ENCODE results near the gene RFTN1. TPM values are rescaled to one million over a fixed set of nuclear protein-coding genes. Genes with fewer than 3 reads are reported as not detected.
A peak's percentile ranks its signal among the peaks of the same experiment; 100 is the strongest.

The RFTN1 gene
- polyA plus RNA-seq, 2 donors = 2.1 to 3.7 TPM

DNA sequence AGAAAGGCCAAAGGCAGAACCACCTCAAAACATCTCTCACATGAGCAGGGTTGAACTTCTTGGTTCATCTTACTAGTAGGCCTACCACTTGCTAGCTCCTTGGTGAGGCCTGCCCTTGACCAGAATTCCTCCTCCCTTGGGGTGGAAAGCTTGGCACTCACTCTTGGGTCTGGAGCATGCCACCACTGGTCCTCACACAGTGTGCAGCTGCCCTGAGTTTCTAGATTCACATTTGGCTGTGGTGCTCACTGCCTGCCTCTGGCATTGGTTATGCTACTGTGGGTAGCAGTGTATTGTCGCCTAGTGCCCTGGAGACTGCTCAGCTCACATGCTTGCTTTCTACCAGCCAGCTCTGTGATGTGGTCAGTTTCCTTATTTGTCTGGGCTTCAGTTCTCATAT lies 224.8 kb downstream of the RFTN1 start:
- Histone ChIP-seq H3K27me3 (ENCODE audit: control insufficient read depth in 1 of 2, insufficient read depth in 2 of 2, low read length in 2 of 2) (no peaks in the 10 kb centered on the region), H3K4me3 (ENCODE audit: low read depth in 1 of 2, low read length in 2 of 2) (peak overlapping the region; percentile 9 to 17), H3K36me3 (ENCODE audit: control insufficient read depth in 2 of 2, insufficient read depth in 2 of 2, low read length in 1 of 2) (peaks cover under 1 to 3% of the 10 kb centered on the region in 2 donors), H3K4me1 (ENCODE audit: control insufficient read depth in 2 of 2, insufficient read depth in 2 of 2, low read length in 1 of 2) (no peaks in the 10 kb centered on the region), H3K27ac (ENCODE audit: low read depth in 2 of 2, low read length in 1 of 2) (no peak overlapping the region), H3K9me3 (ENCODE audit: control insufficient read depth in 2 of 2, insufficient read depth in 1 of 2, low read depth in 1 of 2, low read length in 1 of 2) (no peaks in the 10 kb centered on the region)
- whole genome bisulfite sequencing, 2 donors = 42 to 72% methylated on average over 1 of the region's 1 CpG

DNA sequence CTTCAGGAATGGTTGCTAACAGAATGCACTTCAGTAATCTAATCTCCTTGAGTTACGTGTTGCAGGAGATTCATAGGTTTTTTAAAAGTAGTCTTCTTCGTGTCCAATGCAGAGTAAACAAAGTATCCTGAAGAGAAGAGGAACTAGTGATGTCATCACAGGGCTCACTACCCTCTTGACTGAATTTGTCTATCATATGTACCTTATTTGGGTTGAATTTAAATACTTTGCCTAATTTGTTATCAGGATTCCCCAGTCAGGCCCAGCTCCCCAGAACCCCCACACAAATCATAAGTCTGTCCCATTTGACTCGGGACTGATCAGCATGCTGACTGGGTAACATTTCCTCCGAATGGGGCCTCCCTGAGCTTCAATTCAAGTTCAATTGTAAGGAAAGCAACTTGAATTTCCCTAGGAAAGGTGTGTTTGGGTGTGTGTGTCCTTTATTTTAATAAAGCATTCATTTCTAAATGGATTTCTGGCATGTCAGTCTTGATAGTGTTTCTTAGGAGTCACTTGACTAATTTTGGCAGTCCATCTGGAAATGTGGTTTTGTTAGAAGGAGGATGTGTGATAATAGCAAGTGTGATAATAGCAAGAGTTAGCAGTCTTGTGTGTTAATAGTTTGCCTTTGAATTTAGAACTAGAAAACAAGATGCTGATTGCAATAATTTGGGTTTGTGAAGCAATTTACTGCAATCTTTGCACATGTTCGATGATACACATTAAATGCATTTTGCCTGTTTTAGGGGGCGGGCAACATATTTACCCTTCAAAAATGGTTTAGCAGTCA lies 226.6 kb downstream of the RFTN1 start:
- Histone ChIP-seq H3K4me1 (ENCODE audit: control insufficient read depth in 2 of 2, insufficient read depth in 2 of 2, low read length in 1 of 2) (no peaks in the 10 kb centered on the region), H3K36me3 (ENCODE audit: control insufficient read depth in 2 of 2, insufficient read depth in 2 of 2, low read length in 1 of 2) (peaks cover 3 to 4% of the 10 kb centered on the region in 2 donors), H3K9me3 (ENCODE audit: control insufficient read depth in 2 of 2, insufficient read depth in 1 of 2, low read depth in 1 of 2, low read length in 1 of 2) (no peaks in the 10 kb centered on the region), H3K27ac (ENCODE audit: low read depth in 2 of 2, low read length in 1 of 2) (peak overlapping the region; percentile 40 to 58), H3K4me3 (ENCODE audit: low read depth in 1 of 2, low read length in 2 of 2) (peak overlapping the region; percentile 17 to 36), H3K27me3 (ENCODE audit: control insufficient read depth in 1 of 2, insufficient read depth in 2 of 2, low read length in 2 of 2) (no peaks in the 10 kb centered on the region)
- WGBS, 2 donors = 67 to 68% methylated on average over 6 of the region's 6 CpGs

DNA sequence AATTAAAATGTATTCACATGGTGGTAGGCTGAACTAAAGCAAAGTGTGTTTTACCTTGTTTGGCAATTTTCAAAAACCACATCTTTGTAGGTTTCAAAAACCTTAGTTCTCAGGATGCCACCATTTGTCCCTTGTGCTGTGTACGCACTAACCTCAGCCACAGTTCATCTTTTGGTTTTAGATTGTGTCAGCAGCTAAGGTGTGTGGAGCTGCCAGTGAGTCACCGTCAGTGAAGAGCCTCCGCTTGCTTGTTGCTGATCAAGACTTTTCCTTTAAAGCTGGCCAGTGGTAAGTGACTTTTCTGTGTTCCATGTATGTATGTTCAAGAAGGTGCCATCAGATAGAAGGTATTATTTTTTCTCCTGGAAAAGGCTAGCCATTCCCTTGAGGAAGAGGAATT lies 227.3 kb downstream of the RFTN1 start:
- no peaks in the 10 kb centered on the region for H3K4me1 ChIP-seq (ENCODE audit: control insufficient read depth in 2 of 2, insufficient read depth in 2 of 2, low read length in 1 of 2)

DNA sequence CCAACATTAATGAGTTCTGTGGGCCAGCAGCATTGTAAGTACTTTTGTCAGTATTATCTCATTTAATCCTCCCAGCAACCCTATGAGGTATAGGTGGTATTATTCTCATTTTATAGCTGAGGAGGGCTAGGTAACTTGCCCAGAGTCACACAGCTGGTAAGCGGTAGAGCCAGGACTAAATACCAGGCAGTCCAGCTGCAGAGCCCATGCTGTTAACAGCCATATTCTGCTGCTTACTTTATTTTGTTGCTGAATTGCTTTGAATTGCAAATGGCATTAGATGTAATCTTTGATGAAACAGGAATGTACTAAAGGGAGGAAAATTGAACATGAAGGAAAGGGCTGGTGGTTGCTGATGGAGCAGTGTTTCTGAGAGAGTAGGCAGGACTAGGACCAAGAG lies 228.9 kb downstream of the RFTN1 start:
- Histone ChIP-seq H3K27ac (ENCODE audit: low read depth in 2 of 2, low read length in 1 of 2) (no peak overlapping the region), H3K27me3 (ENCODE audit: control insufficient read depth in 1 of 2, insufficient read depth in 2 of 2, low read length in 2 of 2) (no peaks in the 10 kb centered on the region), H3K4me1 (ENCODE audit: control insufficient read depth in 2 of 2, insufficient read depth in 2 of 2, low read length in 1 of 2) (no peaks in the 10 kb centered on the region), H3K9me3 (ENCODE audit: control insufficient read depth in 2 of 2, insufficient read depth in 1 of 2, low read depth in 1 of 2, low read length in 1 of 2) (no peaks in the 10 kb centered on the region), H3K36me3 (ENCODE audit: control insufficient read depth in 2 of 2, insufficient read depth in 2 of 2, low read length in 1 of 2) (peaks cover 3 to 4% of the 10 kb centered on the region in 2 donors), H3K4me3 (ENCODE audit: low read depth in 1 of 2, low read length in 2 of 2) (no peak overlapping the region)
- 97% methylated on average over 1 of the region's 1 CpG for WGBS, 2 donors

More for the DNA sequence above, 227.3 kb downstream of the RFTN1 start:
- 74 to 76% methylated on average over 3 of the region's 3 CpGs for WGBS, 2 donors
- Histone ChIP-seq H3K4me3 (ENCODE audit: low read depth in 1 of 2, low read length in 2 of 2) (peak overlapping the region; percentile 8 to 36), H3K27me3 (ENCODE audit: control insufficient read depth in 1 of 2, insufficient read depth in 2 of 2, low read length in 2 of 2) (no peaks in the 10 kb centered on the region), H3K36me3 (ENCODE audit: control insufficient read depth in 2 of 2, insufficient read depth in 2 of 2, low read length in 1 of 2) (peaks cover 3 to 4% of the 10 kb centered on the region in 2 donors), H3K9me3 (ENCODE audit: control insufficient read depth in 2 of 2, insufficient read depth in 1 of 2, low read depth in 1 of 2, low read length in 1 of 2) (no peaks in the 10 kb centered on the region), H3K27ac (ENCODE audit: low read depth in 2 of 2, low read length in 1 of 2) (peak overlapping the region; percentile 29 to 58)

DNA sequence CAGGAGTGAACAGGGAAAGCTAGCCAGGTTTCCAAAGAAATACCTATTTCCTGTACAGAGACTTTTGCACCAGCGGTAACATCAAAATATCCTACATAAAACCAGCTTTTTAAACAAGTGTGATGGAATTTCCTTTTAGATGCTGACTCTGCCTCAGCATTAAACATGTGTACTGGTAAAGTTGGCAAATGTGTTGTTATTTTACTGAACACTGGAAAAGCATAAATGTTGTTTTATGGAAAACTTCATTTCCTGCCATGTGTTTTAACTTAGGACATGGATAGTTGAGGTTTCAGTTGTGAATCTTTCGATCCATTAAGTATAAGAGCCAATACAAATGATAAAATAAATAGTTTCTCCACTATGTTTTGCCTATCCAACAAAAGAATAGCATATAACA lies 232.8 kb downstream of the RFTN1 start:
- no peaks in the 10 kb centered on the region for H3K27me3 ChIP-seq (ENCODE audit: control insufficient read depth in 1 of 2, insufficient read depth in 2 of 2, low read length in 2 of 2)
- H3K4me3 ChIP-seq (ENCODE audit: low read depth in 1 of 2, low read length in 2 of 2) = no peak overlapping the region
- no peaks in the 10 kb centered on the region for H3K9me3 ChIP-seq (ENCODE audit: control insufficient read depth in 2 of 2, insufficient read depth in 1 of 2, low read depth in 1 of 2, low read length in 1 of 2)
- no peak overlapping the region for H3K27ac ChIP-seq (ENCODE audit: low read depth in 2 of 2, low read length in 1 of 2)
- WGBS, 2 donors = 87 to 88% methylated on average over 2 of the region's 2 CpGs
- H3K4me1 ChIP-seq (ENCODE audit: control insufficient read depth in 2 of 2, insufficient read depth in 2 of 2, low read length in 1 of 2) = no peaks in the 10 kb centered on the region
- H3K36me3 ChIP-seq (ENCODE audit: control insufficient read depth in 2 of 2, insufficient read depth in 2 of 2, low read length in 1 of 2) = peaks cover 2 to 4% of the 10 kb centered on the region in 2 donors

DNA sequence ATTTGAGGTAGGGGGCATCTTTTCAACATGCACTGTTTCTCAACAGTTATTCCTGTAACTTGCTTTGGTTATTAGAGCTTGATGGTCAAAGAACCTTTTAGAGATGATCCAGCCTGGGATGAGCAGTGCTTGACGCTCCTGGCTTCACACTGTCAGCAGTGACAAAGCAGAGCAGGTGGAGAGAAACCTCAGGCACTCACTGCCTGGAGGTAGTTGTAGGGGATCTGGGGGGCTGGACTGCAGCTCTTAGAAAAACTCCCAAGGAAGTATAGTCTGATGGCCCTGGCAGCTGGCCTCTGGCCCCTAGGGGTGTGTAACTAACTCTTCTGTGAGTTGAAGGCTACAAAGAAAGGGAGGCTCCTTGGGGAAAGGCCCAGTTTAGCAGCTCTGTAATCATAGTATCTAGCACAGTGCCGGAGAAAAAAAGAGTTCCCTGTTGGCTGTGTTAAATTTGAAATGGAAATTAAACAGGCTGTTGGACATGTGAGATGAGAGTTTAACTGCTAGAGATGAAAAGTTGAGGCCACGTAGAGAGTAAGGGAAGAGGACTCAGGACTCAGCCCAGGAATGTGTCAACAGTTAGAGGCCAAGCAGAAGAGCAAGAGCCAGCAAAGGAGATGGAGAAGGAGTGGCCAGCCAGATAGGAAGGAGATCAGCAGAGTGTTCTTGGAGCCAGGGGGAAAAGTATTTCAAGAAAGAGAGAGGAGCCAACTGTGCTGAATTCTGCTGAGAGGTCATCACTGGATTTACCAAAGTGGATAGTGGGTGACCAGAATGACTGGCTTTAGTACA lies 234.3 kb downstream of the RFTN1 start:
- H3K9me3 ChIP-seq (ENCODE audit: control insufficient read depth in 2 of 2, insufficient read depth in 1 of 2, low read depth in 1 of 2, low read length in 1 of 2) = no peaks in the 10 kb centered on the region
- WGBS, 2 donors = 79 to 87% methylated on average over 3 of the region's 3 CpGs
- H3K4me1 ChIP-seq (ENCODE audit: control insufficient read depth in 2 of 2, insufficient read depth in 2 of 2, low read length in 1 of 2) = no peaks in the 10 kb centered on the region
- no peak overlapping the region for H3K4me3 ChIP-seq (ENCODE audit: low read depth in 1 of 2, low read length in 2 of 2)
- no peak overlapping the region for H3K27ac ChIP-seq (ENCODE audit: low read depth in 2 of 2, low read length in 1 of 2)
- peaks cover 2 to 4% of the 10 kb centered on the region in 2 donors for H3K36me3 ChIP-seq (ENCODE audit: control insufficient read depth in 2 of 2, insufficient read depth in 2 of 2, low read length in 1 of 2)
- H3K27me3 ChIP-seq (ENCODE audit: control insufficient read depth in 1 of 2, insufficient read depth in 2 of 2, low read length in 2 of 2) = no peaks in the 10 kb centered on the region

DNA sequence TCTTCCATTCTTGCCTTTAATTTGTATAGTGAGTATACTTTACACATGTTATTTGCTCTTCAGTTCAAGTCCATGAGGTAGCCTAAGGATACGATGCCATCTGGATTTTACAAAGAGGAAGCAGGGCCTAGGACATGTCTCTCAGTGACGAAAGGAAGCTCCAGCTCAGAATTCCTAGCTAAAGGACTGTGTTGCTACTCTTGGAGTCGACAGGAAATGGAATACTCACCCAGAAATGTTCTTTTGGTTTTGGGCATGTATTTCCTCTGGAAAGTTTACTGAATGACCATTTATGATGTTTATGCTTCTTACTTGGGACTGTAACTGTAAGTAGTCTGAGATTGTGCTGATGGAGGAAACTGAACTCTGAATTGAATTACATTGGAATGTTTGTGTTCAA lies 236.0 kb downstream of the RFTN1 start:
- H3K36me3 ChIP-seq (ENCODE audit: control insufficient read depth in 2 of 2, insufficient read depth in 2 of 2, low read length in 1 of 2) = peaks cover 2 to 3% of the 10 kb centered on the region in 2 donors
- WGBS, 2 donors = 84 to 86% methylated on average over 3 of the region's 3 CpGs

DNA sequence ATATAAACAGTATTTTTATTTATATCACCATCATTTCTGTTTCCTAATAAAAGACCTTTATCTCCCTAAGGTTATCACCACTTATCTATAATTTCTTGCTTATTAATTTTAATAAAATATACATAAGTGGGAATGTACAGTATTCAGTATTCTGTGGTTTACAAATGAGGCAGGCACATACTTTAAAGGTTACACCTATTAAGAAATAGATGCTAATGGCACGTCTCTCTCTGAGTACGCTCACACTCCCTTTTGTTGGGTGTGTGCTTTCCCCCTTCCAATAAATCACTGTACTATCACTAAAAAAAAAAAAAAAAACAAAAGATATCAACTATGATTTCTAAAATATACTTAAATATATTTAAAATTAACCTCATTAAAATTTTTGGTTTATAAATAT lies 239.6 kb downstream of the RFTN1 start:
- Histone ChIP-seq H3K4me1 (ENCODE audit: control insufficient read depth in 2 of 2, insufficient read depth in 2 of 2, low read length in 1 of 2) (no peaks in the 10 kb centered on the region), H3K9me3 (ENCODE audit: control insufficient read depth in 2 of 2, insufficient read depth in 1 of 2, low read depth in 1 of 2, low read length in 1 of 2) (no peaks in the 10 kb centered on the region), H3K4me3 (ENCODE audit: low read depth in 1 of 2, low read length in 2 of 2) (no peak overlapping the region), H3K27me3 (ENCODE audit: control insufficient read depth in 1 of 2, insufficient read depth in 2 of 2, low read length in 2 of 2) (no peaks in the 10 kb centered on the region), H3K27ac (ENCODE audit: low read depth in 2 of 2, low read length in 1 of 2) (no peak overlapping the region), H3K36me3 (ENCODE audit: control insufficient read depth in 2 of 2, insufficient read depth in 2 of 2, low read length in 1 of 2) (peaks cover 2 to 3% of the 10 kb centered on the region in 2 donors)
- 92 to 96% methylated on average over 2 of the region's 2 CpGs for WGBS, 2 donors

More for the DNA sequence above, 236.0 kb downstream of the RFTN1 start:
- H3K9me3 ChIP-seq (ENCODE audit: control insufficient read depth in 2 of 2, insufficient read depth in 1 of 2, low read depth in 1 of 2, low read length in 1 of 2) = no peaks in the 10 kb centered on the region
- H3K27ac ChIP-seq (ENCODE audit: low read depth in 2 of 2, low read length in 1 of 2) = no peak overlapping the region
- no peak overlapping the region for H3K4me3 ChIP-seq (ENCODE audit: low read depth in 1 of 2, low read length in 2 of 2)
- H3K27me3 ChIP-seq (ENCODE audit: control insufficient read depth in 1 of 2, insufficient read depth in 2 of 2, low read length in 2 of 2) = no peaks in the 10 kb centered on the region
- H3K4me1 ChIP-seq (ENCODE audit: control insufficient read depth in 2 of 2, insufficient read depth in 2 of 2, low read length in 1 of 2) = no peaks in the 10 kb centered on the region

DNA sequence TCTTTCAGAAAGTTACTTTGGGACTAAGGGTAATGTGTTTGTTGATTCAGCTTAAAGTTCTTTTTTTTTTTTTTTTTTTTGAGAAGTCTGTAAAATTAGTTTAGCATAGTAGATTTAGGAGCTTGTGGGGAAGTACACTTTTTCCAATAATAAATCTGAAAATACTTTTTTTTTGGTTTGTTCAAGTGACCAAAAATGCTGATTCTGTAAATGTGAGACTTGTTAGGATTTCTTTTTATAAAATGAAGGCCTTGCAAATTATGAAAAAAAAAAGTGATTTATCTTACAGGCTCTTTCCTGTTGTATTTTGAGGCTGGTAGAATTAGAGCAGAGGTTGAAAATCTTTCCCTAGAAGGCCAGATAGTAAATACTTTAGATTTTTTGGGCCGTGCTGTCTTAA lies 240.9 kb downstream of the RFTN1 start:
- WGBS, 2 donors = 90 to 94% methylated on average over 1 of the region's 1 CpG
- H3K4me1 ChIP-seq (ENCODE audit: control insufficient read depth in 2 of 2, insufficient read depth in 2 of 2, low read length in 1 of 2) = no peaks in the 10 kb centered on the region
- H3K36me3 ChIP-seq (ENCODE audit: control insufficient read depth in 2 of 2, insufficient read depth in 2 of 2, low read length in 1 of 2) = peaks cover 2 to 3% of the 10 kb centered on the region in 2 donors
- no peak overlapping the region for H3K4me3 ChIP-seq (ENCODE audit: low read depth in 1 of 2, low read length in 2 of 2)
- no peaks in the 10 kb centered on the region for H3K27me3 ChIP-seq (ENCODE audit: control insufficient read depth in 1 of 2, insufficient read depth in 2 of 2, low read length in 2 of 2)
- H3K27ac ChIP-seq (ENCODE audit: low read depth in 2 of 2, low read length in 1 of 2) = no peak overlapping the region
- no peaks in the 10 kb centered on the region for H3K9me3 ChIP-seq (ENCODE audit: control insufficient read depth in 2 of 2, insufficient read depth in 1 of 2, low read depth in 1 of 2, low read length in 1 of 2)
